CD4-positive, alpha-beta T cell treated with Interleukin-4 for 4 hours (primary cell): ENCODE results near the gene CORO2B.
"Not testable (repeated sequence)": the region's sequence is repeated elsewhere in the genome, so short reads cannot be mapped to it uniquely, and the experiment has no call there.

Experiments used
- DNase-seq: peaks from one replicate; pipeline ENCODE4 v3.0.0-alpha.2; 2020

Gene CORO2B

DNA sequence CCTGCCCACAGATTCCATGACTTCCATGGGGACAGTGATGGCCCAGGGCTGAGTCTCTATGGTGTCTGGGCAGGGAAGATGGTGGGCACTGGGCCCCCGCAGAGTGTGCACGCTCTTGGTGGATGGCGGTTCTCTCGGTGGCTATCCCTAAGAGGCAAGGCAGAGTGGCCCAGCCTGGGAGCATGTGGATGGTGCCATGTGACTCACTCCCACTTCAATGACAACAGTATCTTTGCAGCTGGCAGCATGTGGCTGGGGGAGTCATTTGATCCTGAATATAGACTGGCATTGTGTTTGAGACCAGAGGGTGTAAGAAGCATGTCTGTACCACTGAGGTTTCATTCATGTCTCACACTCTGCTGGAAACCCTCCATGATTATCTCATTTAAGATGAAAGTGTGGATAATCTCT is 101.2 kb downstream of the CORO2B start:
- DNase-seq, result no peak

DNA sequence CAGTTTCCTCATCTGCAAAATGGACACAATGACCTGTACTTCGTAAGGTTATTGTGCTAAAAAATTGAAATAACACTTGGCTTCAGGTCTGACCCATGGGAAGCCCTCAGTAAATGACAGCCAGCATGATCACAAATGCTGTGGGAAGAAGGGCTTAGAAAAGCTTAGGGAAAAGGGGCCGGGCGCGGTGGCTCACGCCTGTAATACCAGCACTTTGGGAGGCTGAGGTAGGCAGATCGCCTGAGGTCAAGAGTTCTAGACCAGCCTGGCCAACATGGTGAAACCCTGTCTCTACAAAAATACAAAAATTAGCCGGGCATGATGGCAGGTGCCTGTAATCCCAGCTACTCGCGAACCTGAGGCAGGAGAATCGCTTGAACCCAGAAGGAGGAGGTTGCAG is 102.0 kb downstream of the CORO2B start:
- not testable (repeated sequence) for DNase-seq

DNA sequence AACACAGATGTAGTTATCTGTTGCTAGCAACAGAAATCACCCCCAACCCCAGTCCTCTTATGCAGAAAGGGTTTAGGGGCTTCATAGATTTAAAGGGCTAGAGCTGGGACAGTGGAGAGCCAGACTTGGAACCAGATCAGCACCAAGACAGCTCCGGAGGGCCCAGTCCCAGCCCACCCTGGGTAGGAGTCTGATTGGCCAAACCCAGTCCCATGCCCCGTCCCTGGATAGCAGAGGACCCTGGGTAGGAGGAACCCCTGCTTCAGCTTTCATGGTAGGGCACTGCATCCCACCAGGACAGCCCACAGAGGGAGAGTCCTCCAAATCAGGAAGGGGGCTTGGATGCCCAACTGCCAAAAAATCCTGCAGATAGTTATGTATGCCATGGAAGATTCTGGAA is 103.0 kb downstream of the CORO2B start:
- DNase-seq, result no peak

DNA sequence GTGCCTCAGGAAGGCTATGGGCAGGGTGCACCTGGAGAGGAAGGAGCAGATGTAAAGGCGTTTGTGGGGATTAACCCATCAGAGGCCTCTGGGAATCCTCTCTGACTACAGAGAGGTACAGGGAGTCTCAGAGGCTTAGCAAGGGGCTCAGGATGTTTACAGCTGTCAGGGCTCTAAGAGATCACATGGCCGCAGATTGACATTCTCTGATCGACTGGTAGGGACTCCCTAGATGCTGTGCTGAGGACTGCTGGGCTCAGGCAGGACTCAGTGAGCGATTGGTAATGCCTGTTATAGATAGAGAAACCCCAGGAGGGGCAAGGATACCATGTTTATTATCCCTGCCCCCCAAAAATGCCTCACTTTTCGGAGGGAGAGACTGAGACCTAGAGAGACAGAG is 103.5 kb downstream of the CORO2B start:
- DNase-seq, result no peak

DNA sequence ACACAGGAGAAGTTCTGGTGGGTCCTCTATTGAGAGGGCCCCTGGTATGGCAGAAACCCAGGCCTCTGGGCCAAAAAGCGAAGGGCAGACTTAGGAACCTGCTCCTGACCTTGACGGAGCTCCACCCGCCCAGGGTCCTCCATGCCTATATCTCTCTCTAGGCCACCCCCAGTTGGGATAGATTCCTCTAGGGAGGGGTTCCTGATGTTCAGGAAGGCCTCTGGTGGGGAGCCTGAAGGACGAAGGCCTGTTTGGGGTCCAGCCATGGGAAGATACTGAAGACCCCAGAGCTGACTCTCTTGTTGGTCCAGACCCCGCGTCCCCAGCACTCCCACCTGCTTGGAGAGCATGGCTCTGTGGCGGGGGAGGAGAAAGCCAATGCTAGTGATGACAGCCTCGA is 104.2 kb downstream of the CORO2B start:
- no peak for DNase-seq

DNA sequence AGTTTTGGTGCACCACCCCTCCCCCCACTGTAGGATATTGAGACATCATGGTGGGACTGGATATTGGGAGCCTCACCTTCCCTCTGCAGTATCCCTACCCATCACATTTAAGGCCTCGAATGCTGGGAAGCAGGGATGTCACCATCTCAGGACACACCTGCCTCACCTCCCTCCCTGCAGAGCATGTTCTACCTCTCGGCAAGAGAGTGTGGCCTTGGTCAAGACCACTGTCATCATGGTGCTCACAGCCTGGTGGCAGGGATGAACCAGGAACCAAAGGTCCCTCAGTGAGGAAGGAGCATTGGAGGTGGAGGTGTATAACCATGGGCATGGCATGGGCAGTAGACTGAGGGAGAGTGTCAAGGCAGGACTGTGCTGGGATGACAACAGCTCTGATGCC is 104.8 kb downstream of the CORO2B start:
- DNase-seq, result no peak

DNA sequence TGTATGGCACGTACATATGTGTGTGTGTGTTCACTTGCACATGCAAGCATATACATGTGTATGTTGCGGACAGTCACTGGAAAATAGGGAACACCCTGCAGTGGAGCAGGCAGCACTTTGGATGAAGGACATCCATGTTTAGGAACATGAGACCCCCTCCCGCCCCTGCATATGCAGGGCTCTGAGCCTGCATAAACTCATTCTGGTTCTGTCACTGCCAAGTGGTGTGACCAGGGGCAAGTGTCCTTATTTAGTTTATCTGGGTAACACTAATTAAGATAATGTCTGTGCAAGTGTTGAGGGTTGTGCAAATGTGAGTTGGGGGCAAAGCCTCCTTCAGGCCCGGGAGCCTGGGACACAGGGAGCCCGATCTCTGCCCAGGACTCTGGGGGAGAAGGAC is 105.7 kb downstream of the CORO2B start:
- no peak for DNase-seq

DNA sequence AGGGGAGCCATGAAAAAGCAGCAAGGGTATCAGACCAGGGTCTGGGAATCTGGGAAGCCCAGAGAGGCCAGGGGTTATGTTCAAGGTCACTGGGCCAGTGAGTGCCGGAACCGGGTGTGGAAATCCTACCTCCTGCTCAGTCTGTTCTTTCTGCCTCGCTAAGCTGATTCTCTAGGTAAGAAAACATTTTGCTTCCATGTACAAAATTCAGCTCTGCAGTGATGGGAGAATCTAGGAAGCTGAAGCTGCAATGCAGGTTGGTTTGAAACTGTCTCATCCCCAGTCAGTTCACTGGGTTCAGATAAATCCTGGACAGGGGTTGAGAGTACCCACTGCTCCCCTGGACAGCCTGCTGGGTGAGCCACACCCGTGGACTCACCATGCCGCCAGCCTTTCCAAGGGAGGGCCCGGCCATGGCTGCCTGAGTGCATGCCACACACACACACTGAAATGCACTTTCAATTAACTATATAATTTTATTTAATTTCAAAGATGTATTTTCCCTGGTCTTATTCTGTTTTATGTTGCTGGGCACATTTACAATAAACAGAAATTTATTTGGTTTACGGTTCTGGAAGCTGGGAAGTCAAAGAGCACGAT is 108.4 kb downstream of the CORO2B start:
- DNase-seq, result no peak

DNA sequence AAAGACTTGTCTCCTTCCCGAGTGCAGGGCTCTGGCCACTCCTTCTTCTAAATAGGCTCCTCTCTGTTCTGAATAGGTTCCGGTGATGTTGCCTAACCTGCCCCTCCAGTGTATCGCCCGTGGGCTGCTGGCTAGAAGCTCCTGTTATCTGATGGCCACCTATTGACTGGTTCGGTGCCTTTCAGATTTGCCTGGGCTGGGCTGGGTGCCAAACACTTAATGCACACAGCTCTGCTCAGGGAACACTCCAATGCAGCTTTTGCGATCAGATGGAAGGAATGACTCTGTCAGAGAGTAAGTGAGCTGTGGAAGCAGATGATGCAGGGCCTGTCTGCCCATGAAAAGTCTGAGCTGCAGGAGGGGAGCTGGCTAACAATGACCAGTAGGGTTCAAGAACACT is 112.9 kb downstream of the CORO2B start:
- no peak for DNase-seq

DNA sequence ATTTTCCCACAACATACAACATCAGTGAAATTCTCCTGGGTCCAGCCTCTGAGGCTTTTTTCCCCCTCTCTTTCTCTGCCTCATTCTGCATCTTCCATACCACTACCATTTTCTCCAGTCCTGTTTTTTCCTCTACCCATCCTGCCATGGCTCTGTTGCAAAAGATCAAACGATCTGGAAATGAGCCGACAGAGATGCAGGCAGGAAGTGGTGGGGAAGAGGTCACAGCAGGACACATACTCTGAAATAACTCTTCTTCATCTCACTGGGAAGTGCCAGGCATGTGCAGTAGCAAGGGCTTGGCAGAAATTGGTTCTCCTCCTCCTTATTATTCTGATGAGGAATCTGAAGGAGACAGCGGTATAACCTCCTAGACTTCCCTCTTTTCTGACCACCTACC is 114.3 kb downstream of the CORO2B start:
- no peak for DNase-seq

DNA sequence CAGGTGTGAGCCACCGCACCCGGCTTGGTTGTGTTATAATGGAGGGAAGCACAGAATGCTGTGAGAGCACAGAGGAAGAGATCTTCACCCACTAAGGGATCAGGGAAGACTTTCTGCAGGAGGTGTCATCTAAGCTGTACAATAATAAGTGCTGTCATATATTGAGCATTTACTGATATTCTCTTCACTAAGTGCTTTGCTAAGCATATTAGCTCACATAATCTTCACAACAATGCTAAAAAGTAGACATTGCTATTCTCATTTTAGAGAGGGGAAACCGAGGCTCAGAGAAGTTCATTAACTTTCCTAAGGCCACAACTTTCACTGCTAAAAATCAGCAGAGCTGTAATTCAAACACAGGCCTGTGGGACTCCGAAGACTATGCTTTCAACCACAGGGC is 115.3 kb downstream of the CORO2B start:
- no peak for DNase-seq

DNA sequence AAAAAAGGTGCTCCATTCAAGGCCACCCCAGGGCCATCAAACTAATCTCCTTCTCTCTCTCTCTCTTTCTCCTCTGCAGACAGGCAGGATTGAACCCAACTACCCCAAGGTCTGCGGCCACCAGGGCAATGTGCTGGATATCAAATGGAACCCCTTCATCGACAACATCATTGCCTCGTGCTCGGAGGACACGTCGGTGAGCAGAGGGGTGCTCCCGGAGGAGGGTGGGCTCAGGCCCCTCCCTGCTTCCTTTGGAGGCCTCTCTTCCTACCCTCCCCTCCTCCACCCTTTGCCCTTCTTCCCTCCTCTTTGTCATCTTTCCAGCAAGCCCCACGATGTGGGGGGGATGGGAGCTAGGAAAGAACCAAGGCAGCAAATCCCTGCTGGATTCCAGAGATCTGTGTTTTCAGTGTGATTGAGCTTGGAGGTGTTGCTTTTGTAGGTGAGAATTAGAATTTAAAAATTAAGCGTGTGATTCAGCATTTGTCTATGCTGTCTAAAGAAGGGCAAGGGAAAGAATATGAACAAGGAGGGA is 116.3 kb downstream of the CORO2B start:
- no peak for DNase-seq

DNA sequence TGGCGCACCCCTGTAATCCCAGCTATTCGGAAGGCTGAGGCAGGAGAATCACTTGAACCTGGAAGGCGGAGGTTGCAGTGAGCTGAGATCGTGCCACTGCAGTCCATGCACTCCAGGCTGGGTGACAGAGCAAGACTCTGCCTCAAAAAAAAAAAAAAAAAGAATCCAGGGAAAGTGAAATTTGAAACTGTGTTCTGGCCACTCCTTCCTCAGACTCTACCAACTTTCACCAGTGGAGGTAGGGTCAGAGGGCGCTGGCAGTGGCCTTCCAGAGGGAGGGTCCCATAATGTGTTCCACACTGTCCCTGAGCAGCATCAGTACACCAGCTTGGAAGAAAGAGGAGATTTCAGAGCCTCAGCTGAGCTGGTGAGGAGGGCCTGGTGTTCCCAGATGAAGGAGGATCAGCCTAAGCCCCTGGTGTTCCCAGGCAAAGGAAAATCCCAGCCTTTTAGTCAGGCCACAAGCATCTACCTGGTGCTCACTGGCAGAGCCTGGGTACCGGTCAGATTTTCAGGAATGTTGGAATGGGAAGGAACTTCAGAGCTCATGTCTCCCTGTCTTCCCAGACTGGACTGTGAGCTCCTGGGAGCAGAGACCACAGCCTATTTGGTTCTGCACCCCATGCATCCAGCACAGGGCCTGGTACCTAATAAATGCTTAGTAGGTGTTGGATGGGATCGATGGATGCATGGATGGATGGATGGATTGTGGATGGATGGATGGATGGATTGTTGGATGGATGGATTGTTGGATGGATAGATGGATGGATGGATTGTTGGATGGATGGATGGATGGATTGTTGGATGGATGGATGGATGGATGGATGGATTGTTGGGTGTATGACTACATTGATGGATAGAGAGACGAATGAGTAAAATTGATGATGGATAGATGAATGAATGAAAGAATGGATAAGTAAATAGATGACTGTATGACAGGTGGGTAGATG is 117.9 kb downstream of the CORO2B start:
- DNase-seq, result no peak

DNA sequence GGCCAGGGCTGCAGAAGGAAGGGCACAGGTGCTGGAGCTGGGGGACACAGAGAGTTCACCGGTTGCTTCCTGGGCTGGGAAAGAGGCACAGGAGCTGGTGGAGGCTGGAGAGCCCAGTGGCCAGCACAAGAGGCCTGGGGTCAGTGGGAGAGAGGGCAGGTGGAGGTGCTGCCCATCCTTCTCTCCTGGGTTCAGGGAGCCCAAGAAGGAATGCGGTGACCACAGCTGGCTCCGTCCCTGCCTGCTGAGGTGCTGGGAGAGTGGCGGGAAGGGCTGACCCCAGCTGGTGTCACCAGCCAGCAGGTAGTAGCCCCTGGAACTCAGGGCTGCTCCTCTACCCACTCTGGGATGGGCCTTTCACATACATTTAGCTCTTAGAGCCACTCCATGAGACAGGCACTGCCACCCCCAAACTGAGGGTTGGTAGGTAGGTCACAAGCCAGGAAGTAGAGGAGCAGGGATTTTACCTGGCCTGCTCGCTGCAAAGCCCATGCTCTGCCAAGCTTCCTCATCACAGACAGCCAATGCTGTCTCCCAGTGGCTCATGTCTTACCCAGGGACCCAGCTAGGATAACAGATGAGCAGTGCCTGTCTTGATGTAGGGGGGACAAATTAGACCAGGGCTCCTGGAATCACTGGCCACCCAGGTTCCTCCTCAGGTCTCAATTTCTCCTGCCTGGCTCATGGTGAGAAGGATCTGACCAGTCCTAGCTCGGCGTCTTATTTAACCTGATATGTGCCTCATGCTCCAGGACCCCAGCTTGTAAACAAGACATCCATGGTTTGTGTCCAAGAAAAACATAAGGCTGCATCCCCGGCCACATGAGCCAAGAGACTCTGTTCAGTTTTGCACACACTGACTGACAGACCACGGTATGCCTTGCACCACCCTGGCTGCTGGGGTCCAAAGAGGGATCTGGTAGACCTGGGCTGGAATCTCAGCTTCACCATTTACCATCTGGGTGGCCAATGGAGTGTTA is 119.2 kb downstream of the CORO2B start:
- no peak for DNase-seq

DNA sequence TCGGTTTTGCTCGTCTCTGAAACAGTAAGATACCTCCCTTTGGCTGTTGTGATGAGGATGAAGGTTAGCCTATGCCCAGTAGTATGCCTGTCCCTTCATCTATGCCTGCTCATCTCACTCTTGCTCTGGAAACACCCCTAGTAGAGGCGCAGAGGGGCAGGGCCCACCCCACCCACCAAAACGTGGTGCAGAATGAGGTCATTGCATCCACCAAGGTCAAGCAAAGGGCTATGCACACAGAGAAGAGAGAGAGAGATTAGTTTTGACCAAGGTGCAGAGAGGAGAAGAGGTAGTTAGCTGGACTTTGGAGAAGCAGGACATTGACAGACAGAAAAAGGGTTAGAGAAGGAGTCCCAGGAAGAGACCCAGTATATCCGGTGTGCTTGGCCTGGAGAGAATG is 119.9 kb downstream of the CORO2B start:
- DNase-seq, result no peak

DNA sequence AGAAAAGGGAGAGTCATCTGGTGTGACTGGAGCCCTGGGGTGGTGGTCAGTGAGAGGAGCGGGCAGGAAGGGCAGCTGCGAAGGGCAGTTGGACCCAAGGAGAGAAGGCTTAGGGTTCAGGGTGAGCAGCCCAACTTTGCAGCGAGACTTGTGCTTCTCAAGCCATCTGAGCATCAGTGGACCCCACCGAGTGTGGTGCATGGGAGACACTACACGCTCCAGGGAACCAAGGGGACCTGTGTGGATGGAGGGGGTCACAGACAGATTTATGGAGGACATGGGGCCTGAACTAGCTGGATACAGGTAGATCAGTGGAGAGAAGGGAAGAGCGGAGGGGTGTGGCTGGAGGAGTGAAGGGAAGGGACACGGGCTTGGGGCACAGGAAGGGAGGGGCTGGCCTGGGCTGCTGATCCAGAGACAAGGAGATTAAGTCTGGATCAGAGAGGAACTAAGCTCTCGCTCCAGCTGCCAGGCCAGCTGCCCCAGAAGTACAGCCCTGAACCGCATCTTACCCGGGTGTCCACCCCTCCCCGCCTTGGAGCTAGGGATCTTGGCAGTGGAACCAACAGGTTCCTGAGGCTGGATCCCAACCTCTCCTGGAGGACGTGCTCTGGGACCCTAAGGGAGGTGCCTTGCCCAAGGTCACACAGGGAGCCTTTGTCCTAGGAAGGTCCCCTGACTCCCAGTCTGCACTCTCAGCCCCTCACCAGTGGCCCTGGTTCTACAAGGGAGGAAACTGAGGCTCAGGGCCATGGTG is 120.5 kb downstream of the CORO2B start:
- no peak for DNase-seq

DNA sequence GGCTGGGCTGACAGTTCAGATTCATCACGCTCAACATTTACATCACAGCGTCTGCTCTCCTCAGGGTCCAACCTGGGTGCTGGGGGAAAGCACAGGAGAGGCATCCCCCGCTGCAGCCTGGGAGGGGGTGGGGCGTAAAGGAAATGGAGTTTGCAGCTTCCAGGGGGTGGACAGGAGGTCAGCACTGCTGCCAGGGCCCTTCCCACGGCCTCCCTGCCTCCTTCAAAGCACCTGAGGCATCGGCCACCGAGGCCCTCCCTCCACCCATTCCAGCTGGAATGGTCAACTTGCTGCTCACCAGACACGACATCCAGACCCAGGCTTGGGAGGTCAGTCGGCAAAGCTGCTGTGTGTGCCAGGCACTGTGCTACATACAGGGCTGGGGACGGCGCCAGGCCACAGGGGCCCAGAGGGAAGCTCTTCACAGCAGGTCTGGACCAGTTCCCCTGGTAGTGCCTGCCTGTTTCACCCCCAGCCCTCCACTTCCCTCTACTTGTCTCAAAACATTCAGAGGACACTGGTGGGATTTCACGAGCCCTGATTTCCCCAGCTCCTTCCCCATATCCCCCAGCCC is 121.2 kb downstream of the CORO2B start:
- no peak for DNase-seq

DNA sequence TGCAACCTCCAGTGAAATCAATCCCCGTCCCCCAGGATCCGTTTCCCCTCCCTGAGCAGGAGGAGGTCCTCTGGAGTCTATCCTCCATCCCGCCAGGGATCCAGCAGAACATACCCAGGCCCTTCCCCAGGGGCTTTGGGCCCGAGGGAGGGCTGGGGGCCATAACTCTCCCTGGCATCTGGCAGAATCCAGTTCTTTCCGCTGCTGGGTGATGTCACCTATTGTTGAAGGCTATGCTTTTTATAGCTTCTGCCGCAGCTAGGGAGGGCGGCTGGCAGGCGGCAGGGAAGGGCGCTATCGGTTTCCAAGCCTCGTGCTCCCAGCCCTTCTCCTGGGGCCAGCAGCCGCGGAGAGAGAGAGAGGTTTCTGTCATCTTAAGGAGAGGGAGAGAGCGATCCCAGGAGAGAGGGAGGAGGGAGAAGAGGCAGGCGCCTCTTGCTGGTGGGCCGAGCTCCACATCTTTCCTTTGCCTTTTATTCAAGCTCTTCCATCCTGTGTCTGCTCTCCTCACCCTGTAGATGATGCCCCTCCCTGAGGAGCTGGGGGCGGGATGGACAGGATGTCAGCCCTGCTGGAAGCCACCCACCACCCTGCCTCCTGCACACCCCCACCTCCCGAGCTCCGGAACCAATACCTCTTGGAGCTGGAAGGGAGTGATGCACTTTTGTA is 121.8 kb downstream of the CORO2B start:
- no peak for DNase-seq

DNA sequence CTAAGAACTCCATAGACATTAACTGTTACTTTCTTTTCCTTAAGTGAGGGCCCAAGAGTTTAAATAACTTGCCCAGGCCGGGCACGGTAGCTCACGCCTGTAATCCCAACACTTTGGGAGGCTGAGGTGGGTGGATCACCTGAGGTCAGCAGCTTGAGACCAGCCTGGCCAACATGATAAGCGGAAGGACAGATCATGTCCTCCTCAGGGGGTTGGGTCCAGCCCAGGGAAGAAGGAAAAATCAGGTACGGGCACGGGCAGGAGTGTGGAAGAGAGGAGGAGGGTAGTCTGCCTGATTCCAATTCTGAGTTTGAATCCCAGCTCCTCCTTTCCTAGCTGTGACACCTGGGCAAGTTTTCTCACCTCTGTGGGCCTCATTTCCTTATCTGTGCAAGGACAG is 123.1 kb downstream of the CORO2B start:
- DNase-seq, result no peak

DNA sequence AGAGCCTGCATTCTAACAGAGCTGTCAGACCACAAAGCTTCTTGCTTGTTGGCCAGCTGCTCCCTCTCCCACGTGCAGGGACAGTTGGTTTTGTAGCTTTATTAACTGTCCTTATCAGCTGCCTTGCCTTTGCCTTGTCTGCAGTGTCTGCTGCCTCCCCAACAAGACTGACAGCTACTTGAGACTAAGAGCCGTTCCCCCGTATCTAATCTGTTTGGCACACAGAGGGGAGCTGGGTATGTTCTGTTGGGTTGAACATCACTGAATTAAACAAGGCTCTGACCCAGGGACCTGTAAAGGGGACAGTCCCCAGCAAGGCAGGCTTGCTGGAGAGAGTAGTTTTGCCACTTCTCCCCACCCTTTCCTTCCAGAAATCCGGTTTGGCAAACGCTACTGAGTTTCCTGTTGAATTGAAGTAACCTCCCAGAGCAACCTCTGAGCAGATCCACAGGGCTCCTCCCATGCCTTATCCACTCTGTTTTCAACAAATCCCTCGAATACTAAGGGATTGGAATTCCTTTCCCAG is 125.8 kb downstream of the CORO2B start:
- DNase-seq, result no peak

DNA sequence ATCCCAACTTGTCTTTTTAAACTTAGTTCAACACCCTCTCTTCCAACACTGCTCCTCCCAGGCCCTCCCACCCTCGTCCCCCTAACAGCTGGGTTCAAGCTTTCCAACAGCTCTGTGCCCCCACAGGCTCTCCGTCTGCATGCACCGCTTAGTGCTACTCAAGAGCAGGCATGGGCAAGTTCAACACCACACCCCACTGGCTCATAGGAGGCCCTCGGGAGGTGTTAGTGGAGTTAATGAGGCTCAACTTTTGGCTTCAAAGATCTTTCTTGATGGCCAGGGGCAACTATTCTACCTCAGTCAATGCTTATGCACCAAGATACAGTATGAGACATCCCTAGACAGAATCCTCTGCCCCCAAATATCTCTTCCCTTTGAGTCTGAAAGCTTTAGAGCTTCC is 127.5 kb downstream of the CORO2B start:
- no peak for DNase-seq
